Activated T-helper 2 cell treated with anti-CD3 and anti-CD28 coated beads, Interferon-gamma antibody, Interleukin-2, Interleukin-4, amounts not matched to agents 10 μg/mL and 5 μg/mL and 100 μg/mL, durations not matched to agents 14 hours and 24 hours and 36 hours (primary cell): ENCODE measurements around the gene FEZ2. TPM values are rescaled to one million over a fixed set of nuclear protein-coding genes. Genes with fewer than 3 reads are reported as not detected.

ENCODE experiments used
- DNase-seq: peaks from one replicate; pipeline ENCODE4 v3.0.0; 2021; ENCODE audit warnings: low spot score
- H3K27ac Mint-ChIP-seq: one replicate; pipeline ENCODE4 v1.8.0; 2021; ENCODE audit warnings: mixed read lengths
- H3K27me3 Mint-ChIP-seq: one replicate; pipeline ENCODE4 v1.8.0; 2021; ENCODE audit warnings: low read depth, mixed read lengths
- H3K36me3 Mint-ChIP-seq: one replicate; pipeline ENCODE4 v1.8.0; 2021; ENCODE audit warnings: low read depth, mixed read lengths
- H3K4me1 Mint-ChIP-seq: one replicate; pipeline ENCODE4 v1.8.0; 2021; ENCODE audit warnings: low read depth, mixed read lengths
- H3K4me3 Mint-ChIP-seq: one replicate; pipeline ENCODE4 v1.8.0; 2021; ENCODE audit warnings: low read depth, mild to moderate bottlenecking, moderate library complexity, mixed read lengths
- H3K9me3 Mint-ChIP-seq: one replicate; pipeline ENCODE4 v1.8.0; 2021; ENCODE audit warnings: mixed read lengths
- intact Hi-C: fragments of 100-400 bp; cut with micrococcal nuclease; formaldehyde crosslinking; loops from one replicate; pipeline ENCODE4 v1.15.1; 2023
- total RNA-seq: library from RNA; stranded (reverse); gene quantifications from 2 replicates; pipeline ENCODE4 v1.2.3, GENCODE V29; 2022

The FEZ2 gene
- total RNA-seq, result 16.3 and 17.6 TPM in 2 replicates

- H3K27me3 Mint-ChIP-seq, result no peaks in the 10 kb centered on the region
Observed at GRCh38 chr2:36597532-36598377, at the start of gene FEZ2. TSS of gene FEZ2 (minus strand) at chr2:36598168. CDS start at chr2:36598142, 26 bp downstream.

GRCh38 chr2:36634981-36635597 lies 37.1 kb upstream of the FEZ2 start:
- Mint-ChIP-seq H3K4me1 (peaks cover 1% of the 10 kb centered on the region), H3K9me3 (peaks cover 9% of the 10 kb centered on the region), H3K36me3 (no peaks in the 10 kb centered on the region), H3K27ac (no peak overlapping the region), H3K4me3 (no peak overlapping the region), H3K27me3 (peaks cover 5% of the 10 kb centered on the region)
- DNase-seq, result no peak
- intact Hi-C loops, result no loop called here

More at GRCh38 chr2:36597532-36598377, at the start of gene FEZ2:
- Mint-ChIP-seq H3K9me3 (no peaks in the 10 kb centered on the region), H3K4me1 (peaks cover 22% of the 10 kb centered on the region), H3K36me3 (peaks cover 9% of the 10 kb centered on the region), H3K27ac (peak within 1 kb of the TSS; percentile 86), H3K4me3 (peak within 1 kb of the TSS; percentile 91)
- DNase-seq, result peak; percentile 72
- intact Hi-C loops, result loop anchor here (2.0 to 5.0 kb wide), 2 partner anchors 241 to 370 kb away; partner anchors contain the start of gene STRN

- H3K9me3 Mint-ChIP-seq, result peaks cover 9% of the 10 kb centered on the region
- intact Hi-C loops, result no loop called here
- H3K36me3 Mint-ChIP-seq, result no peaks in the 10 kb centered on the region
- H3K27ac Mint-ChIP-seq, result no peak overlapping the region
- H3K27me3 Mint-ChIP-seq, result peaks cover 2% of the 10 kb centered on the region
- no peak for DNase-seq
- H3K4me1 Mint-ChIP-seq, result peaks cover 1% of the 10 kb centered on the region
- H3K4me3 Mint-ChIP-seq, result no peak overlapping the region
Observed at GRCh38 chr2:36633470-36634092, 35.6 kb upstream of the FEZ2 start.

- H3K27me3 Mint-ChIP-seq, result peaks cover 8% of the 10 kb centered on the region
- no peaks in the 10 kb centered on the region for H3K36me3 Mint-ChIP-seq
- H3K4me3 Mint-ChIP-seq, result no peak overlapping the region
- H3K27ac Mint-ChIP-seq, result no peak overlapping the region
- H3K4me1 Mint-ChIP-seq, result no peaks in the 10 kb centered on the region
- intact Hi-C loops, result no loop called here
- DNase-seq, result no peak
- peaks cover 5% of the 10 kb centered on the region for H3K9me3 Mint-ChIP-seq
Observed at GRCh38 chr2:36626756-36627155, 28.8 kb upstream of the FEZ2 start.

GRCh38 chr2:36626071-36626470 lies 28.1 kb upstream of the FEZ2 start:
- no peak for DNase-seq
- Mint-ChIP-seq H3K9me3 (peaks cover 5% of the 10 kb centered on the region), H3K27me3 (peaks cover 8% of the 10 kb centered on the region), H3K4me3 (no peak overlapping the region), H3K36me3 (no peaks in the 10 kb centered on the region), H3K4me1 (no peaks in the 10 kb centered on the region), H3K27ac (no peak overlapping the region)
- intact Hi-C loops, result no loop called here

GRCh38 chr2:36625304-36625703 lies 27.3 kb upstream of the FEZ2 start:
- H3K4me1 Mint-ChIP-seq, result no peaks in the 10 kb centered on the region
- intact Hi-C loops, result no loop called here
- DNase-seq, result no peak
- H3K27ac Mint-ChIP-seq, result no peak overlapping the region
- no peak overlapping the region for H3K4me3 Mint-ChIP-seq
- H3K36me3 Mint-ChIP-seq, result no peaks in the 10 kb centered on the region
- H3K9me3 Mint-ChIP-seq, result peaks cover 5% of the 10 kb centered on the region
- peaks cover 8% of the 10 kb centered on the region for H3K27me3 Mint-ChIP-seq

- Mint-ChIP-seq H3K9me3 (peaks cover 4% of the 10 kb centered on the region), H3K27ac (no peak overlapping the region), H3K4me3 (no peak overlapping the region), H3K27me3 (peaks cover 10% of the 10 kb centered on the region), H3K36me3 (no peaks in the 10 kb centered on the region), H3K4me1 (no peaks in the 10 kb centered on the region)
- DNase-seq, result no peak
- intact Hi-C loops, result no loop called here
Observed at GRCh38 chr2:36620321-36620720, 22.4 kb upstream of the FEZ2 start.

GRCh38 chr2:36618381-36618780 lies 20.4 kb upstream of the FEZ2 start:
- no peaks in the 10 kb centered on the region for H3K36me3 Mint-ChIP-seq
- peaks cover 21% of the 10 kb centered on the region for H3K27me3 Mint-ChIP-seq
- H3K9me3 Mint-ChIP-seq, result no peaks in the 10 kb centered on the region
- H3K4me1 Mint-ChIP-seq, result no peaks in the 10 kb centered on the region
- no peak overlapping the region for H3K4me3 Mint-ChIP-seq
- intact Hi-C loops, result no loop called here
- DNase-seq, result no peak
- H3K27ac Mint-ChIP-seq, result no peak overlapping the region

GRCh38 chr2:36616947-36617346 lies 19.0 kb upstream of the FEZ2 start:
- Mint-ChIP-seq H3K9me3 (no peaks in the 10 kb centered on the region), H3K27ac (no peak overlapping the region), H3K36me3 (no peaks in the 10 kb centered on the region), H3K27me3 (peaks cover 22% of the 10 kb centered on the region), H3K4me3 (no peak overlapping the region), H3K4me1 (no peaks in the 10 kb centered on the region)
- intact Hi-C loops, result no loop called here
- no peak for DNase-seq

- H3K27ac Mint-ChIP-seq, result no peak overlapping the region
- H3K36me3 Mint-ChIP-seq, result no peaks in the 10 kb centered on the region
- peaks cover 22% of the 10 kb centered on the region for H3K27me3 Mint-ChIP-seq
- no peaks in the 10 kb centered on the region for H3K4me1 Mint-ChIP-seq
- no peaks in the 10 kb centered on the region for H3K9me3 Mint-ChIP-seq
- intact Hi-C loops, result no loop called here
- no peak overlapping the region for H3K4me3 Mint-ChIP-seq
- no peak for DNase-seq
Observed at GRCh38 chr2:36615222-36615621, 17.3 kb upstream of the FEZ2 start.

GRCh38 chr2:36613801-36614200 lies 15.8 kb upstream of the FEZ2 start:
- Mint-ChIP-seq H3K4me3 (no peak overlapping the region), H3K4me1 (no peaks in the 10 kb centered on the region), H3K27ac (no peak overlapping the region), H3K9me3 (no peaks in the 10 kb centered on the region), H3K27me3 (peaks cover 22% of the 10 kb centered on the region), H3K36me3 (no peaks in the 10 kb centered on the region)
- DNase-seq, result no peak
- intact Hi-C loops, result no loop called here

- H3K4me1 Mint-ChIP-seq, result no peaks in the 10 kb centered on the region
- intact Hi-C loops, result no loop called here
- H3K4me3 Mint-ChIP-seq, result no peak overlapping the region
- DNase-seq, result no peak
- no peaks in the 10 kb centered on the region for H3K36me3 Mint-ChIP-seq
- H3K9me3 Mint-ChIP-seq, result no peaks in the 10 kb centered on the region
- H3K27me3 Mint-ChIP-seq, result peaks cover 33% of the 10 kb centered on the region
- no peak overlapping the region for H3K27ac Mint-ChIP-seq
Observed at GRCh38 chr2:36611316-36611990, 13.5 kb upstream of the FEZ2 start.
